Measurements from ENCODE around the gene ECM2. TPM values are rescaled to one million over a fixed set of nuclear protein-coding genes. Genes with fewer than 3 reads are reported as not detected.

ECM2 gene
- total RNA-seq, 1 experiment from 2014 or later, result not detected

DNA sequence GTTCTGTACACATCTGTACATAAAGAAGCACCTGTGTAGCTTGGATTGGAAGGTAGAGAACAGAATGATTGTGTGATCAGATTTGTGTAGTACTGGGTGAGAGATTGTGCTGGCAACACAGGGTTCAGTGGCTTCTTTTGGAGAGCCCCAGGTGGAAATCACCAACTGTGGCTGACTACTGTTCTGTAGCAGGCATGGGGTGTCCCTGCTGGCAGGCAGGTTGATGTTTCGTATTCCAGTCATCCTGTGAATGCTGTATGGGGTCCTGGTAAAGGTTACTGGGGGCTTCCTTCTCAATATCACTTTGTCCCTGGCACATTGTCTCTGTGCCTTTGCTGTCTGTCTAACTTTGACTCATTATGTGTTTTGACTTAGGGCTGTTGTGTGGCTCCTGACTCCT lies 58.8 kb downstream of the ECM2 start:
- no peak overlapping the region for H2BK12ac ChIP-seq (ENCODE audit: insufficient read length, low read depth, low read length)

More for the DNA sequence above, 58.8 kb downstream of the ECM2 start:
- Histone ChIP-seq H2BK15ac (ENCODE audit: low read depth, low read length) (no peak overlapping the region), H4K91ac (ENCODE audit: insufficient read length, low read depth, low read length) (no peak overlapping the region), H3K14ac (ENCODE audit: insufficient read depth, low read length) (no peak overlapping the region), H3K79me2 (ENCODE audit: insufficient read depth, low read length) (no peaks in the 10 kb centered on the region), H4K8ac (replicated peaks; ENCODE audit: insufficient read length, low read depth, low read length) (no peak overlapping the region), H3K27me3 (ENCODE audit: insufficient read depth, low read length) (no peaks in the 10 kb centered on the region), H3K23ac (ENCODE audit: insufficient read length, low read depth, low read length) (no peak overlapping the region), H3K9me3 (ENCODE audit: control insufficient read depth, low read depth, low read length) (no peaks in the 10 kb centered on the region), H3K27ac (ENCODE audit: insufficient read length, low read depth, low read length) (no peak overlapping the region), H2AK5ac (ENCODE audit: insufficient read length, low read length) (no peak overlapping the region), H3K18ac (ENCODE audit: insufficient read length, low read depth, low read length) (no peak overlapping the region), H2BK120ac (ENCODE audit: low read depth, low read length, poor library complexity, severe bottlenecking) (no peak overlapping the region), H3K79me1 (ENCODE audit: insufficient read depth, low read depth, low read length, poor library complexity, severe bottlenecking) (no peaks in the 10 kb centered on the region), H2BK5ac (ENCODE audit: insufficient read length, low read length) (no peak overlapping the region), H3K56ac (ENCODE audit: insufficient read length, low read depth, low read length) (no peak overlapping the region), H4K20me1 (ENCODE audit: control insufficient read depth, insufficient read depth, insufficient read length) (no peaks in the 10 kb centered on the region), H3T11ph (ENCODE audit: low read length) (no peak overlapping the region), H2BK20ac (ENCODE audit: low read depth, low read length, poor library complexity, severe bottlenecking) (no peak overlapping the region), H3K4me2 (ENCODE audit: insufficient read depth, insufficient read length, low read length) (no peak overlapping the region), H3K4ac (ENCODE audit: low read depth, low read length) (no peak overlapping the region), H3K9ac (ENCODE audit: extremely low read depth, insufficient read length, low read length) (no peak overlapping the region), H3K4me1 (ENCODE audit: insufficient read depth, low read length) (no peaks in the 10 kb centered on the region), H3K23me2 (ENCODE audit: insufficient read length, low read depth, low read length, poor library complexity, severe bottlenecking) (no peaks in the 10 kb centered on the region), H2AFZ (ENCODE audit: low read length) (no peak overlapping the region), H4K5ac (ENCODE audit: insufficient read length, low read depth, low read length) (no peak overlapping the region)
- Mint-ChIP-seq H3K4me3 (no peak overlapping the region), H3K27ac (no peak overlapping the region), H3K9me3 (no peaks in the 10 kb centered on the region), H3K36me3 (ENCODE audit: insufficient read depth in 1 of 3, low read depth in 3 of 3) (no peaks in the 10 kb centered on the region), H3K4me1 (peaks cover 8 to 12% of the 10 kb centered on the region in 2 experiments), H3K27me3 (ENCODE audit: low read depth) (no peaks in the 10 kb centered on the region)
- no peak for TF ChIP-seq CTCF (conservative IDR thresholded peaks at IDR 0.05)
- DNase-seq, result no peak
- no CpG with 5 or more reads among the region's 1 CpG for WGBS (ENCODE audit: extremely low coverage, insufficient read length, low lambda C conversion rate)
